Measurements from ENCODE around the gene ADAMTS5. TPM values are rescaled to one million over a fixed set of nuclear protein-coding genes. Genes with fewer than 3 reads are reported as not detected.

The ADAMTS5 gene
- total RNA-seq, 2 donors from 2014 or later, result 3.0 TPM

DNA sequence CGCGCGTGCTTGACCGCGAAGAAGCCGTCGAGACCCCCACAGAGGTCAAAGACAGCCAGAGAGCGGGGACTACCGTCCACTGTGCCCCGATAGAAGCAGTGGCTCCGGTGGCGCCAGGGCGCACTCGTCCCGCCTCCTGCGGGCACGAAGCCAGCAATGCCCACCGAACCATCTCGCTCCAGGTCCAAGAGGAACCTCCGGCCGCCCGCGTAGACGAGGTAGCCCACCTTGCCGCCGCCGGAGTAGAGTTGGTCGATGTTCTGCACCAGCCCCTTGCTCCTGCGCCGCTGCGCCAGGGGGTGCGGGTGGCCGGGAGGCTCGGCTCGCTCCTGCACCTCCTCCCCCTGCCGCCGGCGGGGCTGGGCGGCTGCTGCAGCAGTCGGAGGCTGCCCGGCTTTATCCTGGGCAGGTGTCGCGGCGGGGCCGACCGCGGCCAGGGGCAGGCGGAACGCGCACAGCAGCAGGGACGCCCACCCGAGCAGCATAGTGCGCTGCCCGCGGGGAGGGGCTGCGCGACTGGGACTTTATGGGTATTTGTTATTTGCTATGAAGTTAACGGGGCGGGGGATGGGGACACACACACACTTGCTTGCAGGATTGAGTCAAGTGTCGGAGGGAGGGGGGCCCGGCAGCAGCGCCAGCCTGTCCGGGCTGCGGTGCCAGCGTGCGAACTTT, 844 bp downstream of the ADAMTS5 start:
- H3K27me3 ChIP-seq (replicated peaks; ENCODE audit: insufficient read depth), result peaks cover 6% of the 10 kb centered on the region
- H3K36me3 ChIP-seq, result no peaks in the 10 kb centered on the region
- intact Hi-C loops (cut with DNase I), result loop anchor here (5.0 to 10.0 kb wide), 4 partner anchors 509 to 1779 kb away; no protein-coding TSS in a partner anchor
- 2% methylated on average over 66 of the region's 66 CpGs for WGBS
- H3K27ac ChIP-seq, result peak overlapping the region; percentile 42 to 66
- H3K9me3 ChIP-seq, result no peaks in the 10 kb centered on the region
- TF ChIP-seq POLR2A (IDR thresholded peaks at IDR 0.05) (no peak), POLR2AphosphoS5 (IDR thresholded peaks at IDR 0.05) (no peak)
- TF ChIP-seq, protein P1, sequence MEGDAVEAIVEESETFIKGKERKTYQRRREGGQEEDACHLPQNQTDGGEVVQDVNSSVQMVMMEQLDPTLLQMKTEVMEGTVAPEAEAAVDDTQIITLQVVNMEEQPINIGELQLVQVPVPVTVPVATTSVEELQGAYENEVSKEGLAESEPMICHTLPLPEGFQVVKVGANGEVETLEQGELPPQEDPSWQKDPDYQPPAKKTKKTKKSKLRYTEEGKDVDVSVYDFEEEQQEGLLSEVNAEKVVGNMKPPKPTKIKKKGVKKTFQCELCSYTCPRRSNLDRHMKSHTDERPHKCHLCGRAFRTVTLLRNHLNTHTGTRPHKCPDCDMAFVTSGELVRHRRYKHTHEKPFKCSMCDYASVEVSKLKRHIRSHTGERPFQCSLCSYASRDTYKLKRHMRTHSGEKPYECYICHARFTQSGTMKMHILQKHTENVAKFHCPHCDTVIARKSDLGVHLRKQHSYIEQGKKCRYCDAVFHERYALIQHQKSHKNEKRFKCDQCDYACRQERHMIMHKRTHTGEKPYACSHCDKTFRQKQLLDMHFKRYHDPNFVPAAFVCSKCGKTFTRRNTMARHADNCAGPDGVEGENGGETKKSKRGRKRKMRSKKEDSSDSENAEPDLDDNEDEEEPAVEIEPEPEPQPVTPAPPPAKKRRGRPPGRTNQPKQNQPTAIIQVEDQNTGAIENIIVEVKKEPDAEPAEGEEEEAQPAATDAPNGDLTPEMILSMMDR (IDR thresholded peaks at IDR 0.05), result no peak
- no peak for DNase-seq (ENCODE audit: low spot score)
- no peaks in the 10 kb centered on the region for H3K4me1 ChIP-seq (replicated peaks)
- peak overlapping the region; percentile 33 to 40 for H3K4me3 ChIP-seq

DNA sequence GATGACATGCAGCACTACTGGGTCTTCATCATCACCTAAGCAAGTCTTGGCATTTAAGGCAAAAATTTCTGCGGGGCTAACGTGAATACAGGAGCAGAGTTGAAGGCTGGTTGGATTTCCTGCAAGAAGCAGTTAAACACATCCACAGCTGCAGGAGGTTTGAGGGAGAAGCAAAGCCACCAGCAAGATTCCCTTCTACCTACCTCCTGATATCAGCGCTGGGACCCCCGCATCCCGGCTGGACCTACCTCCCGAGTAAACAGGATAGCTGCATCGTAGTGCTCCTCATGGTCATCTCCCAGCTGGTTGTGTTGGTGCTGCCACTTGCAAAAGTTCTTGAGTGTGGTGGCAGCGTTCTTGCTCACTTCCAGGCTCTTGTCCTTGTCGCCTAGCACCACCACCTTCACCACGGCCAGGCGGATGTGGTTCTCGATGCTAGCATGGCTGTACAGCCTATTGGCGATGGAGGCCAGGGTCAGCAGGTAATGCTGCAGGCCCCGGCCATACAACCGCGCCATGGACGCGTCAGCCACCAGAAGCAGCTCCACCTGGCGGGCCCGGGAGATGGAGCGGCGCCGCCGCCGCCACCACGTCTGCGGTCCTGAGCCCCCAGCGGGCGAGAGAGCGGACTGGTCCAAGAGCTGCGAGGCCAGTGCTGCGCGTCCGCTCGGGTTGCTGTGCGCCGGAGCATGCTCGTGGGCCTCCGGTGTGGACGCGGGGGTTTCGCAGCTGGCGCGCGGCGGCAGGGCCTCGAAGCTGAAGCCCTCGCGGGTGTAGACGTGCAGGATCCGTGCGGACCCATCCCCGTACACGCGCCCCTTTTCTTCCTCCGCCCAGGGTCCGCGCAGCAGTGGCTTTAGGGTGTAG, 1.6 kb downstream of the ADAMTS5 start:
- no peaks in the 10 kb centered on the region for H3K9me3 ChIP-seq
- 15% methylated on average over 50 of the region's 58 CpGs for WGBS
- intact Hi-C loops (cut with DNase I), result loop anchor here (5.0 to 10.0 kb wide), 4 partner anchors 510 to 1780 kb away; no protein-coding TSS in a partner anchor
- H3K4me3 ChIP-seq, result peak overlapping the region; percentile 33 to 40
- no peaks in the 10 kb centered on the region for H3K36me3 ChIP-seq
- H3K27ac ChIP-seq, result peak overlapping the region; percentile 11 to 66
- peaks cover 6% of the 10 kb centered on the region for H3K27me3 ChIP-seq (replicated peaks; ENCODE audit: insufficient read depth)
- TF ChIP-seq POLR2A (IDR thresholded peaks at IDR 0.05) (no peak), POLR2AphosphoS5 (IDR thresholded peaks at IDR 0.05) (no peak)
- TF ChIP-seq, protein P1 (IDR thresholded peaks at IDR 0.05), result peak in 1 of 4 experiments; percentile 33
- no peaks in the 10 kb centered on the region for H3K4me1 ChIP-seq (replicated peaks)
- DNase-seq (ENCODE audit: low spot score), result no peak

DNA sequence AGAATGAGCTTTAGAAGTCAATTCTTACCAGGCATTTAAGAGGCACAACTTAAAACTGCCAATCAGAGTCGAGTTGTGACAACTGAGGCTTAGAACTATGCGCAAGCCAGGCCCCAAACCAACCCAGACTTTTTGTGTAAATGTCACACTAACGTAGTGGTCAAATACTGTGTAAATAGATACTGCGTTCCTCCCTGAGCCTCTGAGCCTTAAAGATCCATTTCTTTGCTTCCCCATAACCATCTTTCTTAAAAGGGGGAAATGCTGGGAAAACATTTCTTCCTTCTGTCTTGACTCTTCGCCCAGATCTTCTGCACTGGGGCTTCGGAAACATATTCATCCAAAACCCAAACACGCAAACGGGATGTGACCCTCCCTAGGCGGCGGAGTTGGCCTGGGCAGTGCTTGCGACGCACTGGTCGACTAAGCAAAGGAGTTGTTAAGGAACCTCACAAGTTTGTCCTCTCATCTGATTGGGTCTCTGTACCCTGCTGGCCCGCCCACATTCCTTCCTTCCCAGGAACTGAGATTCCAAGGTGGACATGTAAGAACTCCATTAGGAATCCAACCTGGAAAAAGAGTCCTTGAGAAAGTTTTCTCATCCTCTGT, 2.6 kb downstream of the ADAMTS5 start:
- no peak for DNase-seq (ENCODE audit: low spot score)
- no peaks in the 10 kb centered on the region for H3K9me3 ChIP-seq
- WGBS, result 60% methylated on average over 14 of the region's 14 CpGs
- no peak for TF ChIP-seq POLR2A (IDR thresholded peaks at IDR 0.05)
- TF ChIP-seq, protein P1 (IDR thresholded peaks at IDR 0.05), result no peak
- peak; percentile 33 for TF ChIP-seq POLR2AphosphoS5 (IDR thresholded peaks at IDR 0.05)
- no peaks in the 10 kb centered on the region for H3K36me3 ChIP-seq
- H3K27ac ChIP-seq, result peak overlapping the region; percentile 11 to 66
- H3K4me1 ChIP-seq (replicated peaks), result no peaks in the 10 kb centered on the region
- peak overlapping the region; percentile 33 to 40 for H3K4me3 ChIP-seq
- intact Hi-C loops (cut with DNase I), result loop anchor here (10.0 kb wide), 2 partner anchors 511 to 1781 kb away; no protein-coding TSS in a partner anchor
- H3K27me3 ChIP-seq (replicated peaks; ENCODE audit: insufficient read depth), result peaks cover 6% of the 10 kb centered on the region

DNA sequence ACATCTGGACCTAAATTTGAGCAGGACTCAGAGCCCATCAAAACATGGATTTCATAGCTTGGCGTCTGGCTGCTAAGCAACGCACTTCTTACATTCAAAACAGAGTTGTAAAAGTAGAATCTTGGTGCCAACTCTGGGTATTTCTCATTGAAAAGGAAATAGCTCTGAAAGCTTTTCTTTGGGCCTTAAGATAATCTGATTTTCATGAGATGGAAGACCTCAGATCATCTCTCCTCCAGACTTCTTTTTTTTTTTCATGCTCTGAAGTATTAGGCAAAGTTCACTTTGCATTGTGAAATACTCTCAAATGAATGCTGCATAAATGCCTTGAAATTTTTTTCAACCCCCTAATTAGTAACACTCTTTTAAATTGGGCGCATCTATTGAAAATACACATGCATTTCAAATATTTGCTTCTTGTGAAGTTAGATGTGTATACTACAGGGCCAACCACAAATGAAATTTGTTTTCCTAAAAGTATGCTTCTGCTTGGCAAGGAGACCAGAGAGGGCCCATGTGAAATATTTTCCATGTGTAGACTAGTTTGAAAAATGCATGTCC, 4.2 kb downstream of the ADAMTS5 start:
- peaks cover 6% of the 10 kb centered on the region for H3K27me3 ChIP-seq (replicated peaks; ENCODE audit: insufficient read depth)
- no peaks in the 10 kb centered on the region for H3K4me1 ChIP-seq (replicated peaks)
- no peaks in the 10 kb centered on the region for H3K9me3 ChIP-seq
- H3K27ac ChIP-seq, result no peak overlapping the region
- intact Hi-C loops (cut with DNase I), result loop anchor here (2.0 to 10.0 kb wide), 3 partner anchors 80 to 1782 kb away; no protein-coding TSS in a partner anchor
- no peak overlapping the region for H3K4me3 ChIP-seq
- DNase-seq (ENCODE audit: low spot score), result no peak
- H3K36me3 ChIP-seq, result no peaks in the 10 kb centered on the region
- TF ChIP-seq, protein P1 (IDR thresholded peaks at IDR 0.05), result no peak
- TF ChIP-seq POLR2AphosphoS5 (IDR thresholded peaks at IDR 0.05) (no peak), POLR2A (IDR thresholded peaks at IDR 0.05) (no peak)
- WGBS, result 58% methylated on average over 3 of the region's 3 CpGs
